Measurements from ENCODE around the gene KIF7.

KIF7 gene

DNA sequence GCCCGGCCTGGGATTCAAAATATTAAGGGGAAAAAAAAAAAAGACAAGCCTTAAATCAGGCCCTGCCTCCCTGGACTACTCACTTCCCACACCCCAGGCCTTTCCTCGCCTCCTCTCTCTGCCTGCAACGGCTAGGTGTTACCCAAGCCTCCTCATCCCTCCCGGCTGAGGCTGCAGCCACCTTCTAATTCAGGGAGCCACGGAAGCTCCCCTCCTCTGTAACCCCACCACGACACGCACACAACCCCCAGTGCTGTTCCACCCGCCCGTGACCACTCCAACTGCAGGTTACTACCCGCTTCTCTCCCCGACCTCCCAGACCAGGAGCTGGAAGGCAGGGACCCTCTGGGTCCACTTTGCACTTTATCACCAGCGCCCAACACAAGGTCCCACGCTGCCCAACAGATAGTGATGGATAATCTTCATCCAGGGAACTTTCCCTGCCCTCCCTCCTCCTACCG is 936 bp downstream of the KIF7 start:
- DNase-seq (ENCODE audit: low read depth in 2 of 2): peak; percentile 59 to 60
- TF ChIP-seq, protein P1, sequence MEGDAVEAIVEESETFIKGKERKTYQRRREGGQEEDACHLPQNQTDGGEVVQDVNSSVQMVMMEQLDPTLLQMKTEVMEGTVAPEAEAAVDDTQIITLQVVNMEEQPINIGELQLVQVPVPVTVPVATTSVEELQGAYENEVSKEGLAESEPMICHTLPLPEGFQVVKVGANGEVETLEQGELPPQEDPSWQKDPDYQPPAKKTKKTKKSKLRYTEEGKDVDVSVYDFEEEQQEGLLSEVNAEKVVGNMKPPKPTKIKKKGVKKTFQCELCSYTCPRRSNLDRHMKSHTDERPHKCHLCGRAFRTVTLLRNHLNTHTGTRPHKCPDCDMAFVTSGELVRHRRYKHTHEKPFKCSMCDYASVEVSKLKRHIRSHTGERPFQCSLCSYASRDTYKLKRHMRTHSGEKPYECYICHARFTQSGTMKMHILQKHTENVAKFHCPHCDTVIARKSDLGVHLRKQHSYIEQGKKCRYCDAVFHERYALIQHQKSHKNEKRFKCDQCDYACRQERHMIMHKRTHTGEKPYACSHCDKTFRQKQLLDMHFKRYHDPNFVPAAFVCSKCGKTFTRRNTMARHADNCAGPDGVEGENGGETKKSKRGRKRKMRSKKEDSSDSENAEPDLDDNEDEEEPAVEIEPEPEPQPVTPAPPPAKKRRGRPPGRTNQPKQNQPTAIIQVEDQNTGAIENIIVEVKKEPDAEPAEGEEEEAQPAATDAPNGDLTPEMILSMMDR (IDR thresholded peaks at IDR 0.05; ENCODE audit: low read depth, low read length): no peak
- H3K4me3 ChIP-seq (replicated peaks in 1 of 2; ENCODE audit: low read depth in 2 of 2, low read length in 2 of 2): peak overlapping the region; percentile 64 to 74

DNA sequence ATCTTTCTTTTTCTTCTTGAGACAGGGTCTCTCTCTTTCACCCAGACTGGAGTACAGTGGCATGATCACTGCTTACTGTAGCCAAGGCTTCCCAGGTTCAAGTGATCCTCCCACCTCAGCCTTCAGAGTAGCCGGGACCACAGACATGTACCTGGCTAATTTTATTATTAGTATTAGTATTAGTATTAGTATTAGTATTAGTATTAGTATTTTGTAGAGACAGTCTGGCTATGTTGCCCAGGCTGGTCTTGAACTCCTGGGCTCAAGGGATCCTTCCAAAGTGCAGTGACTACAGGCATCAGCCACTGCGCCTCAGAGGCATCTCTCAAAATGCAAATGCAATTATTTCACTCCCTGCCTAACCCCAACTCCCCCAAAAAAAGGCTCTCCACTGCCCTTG is 1.7 kb downstream of the KIF7 start:
- TF ChIP-seq, protein P1 (IDR thresholded peaks at IDR 0.05; ENCODE audit: low read depth, low read length): no peak
- no peak overlapping the region for H3K4me3 ChIP-seq (replicated peaks in 1 of 2; ENCODE audit: low read depth in 2 of 2, low read length in 2 of 2)

DNA sequence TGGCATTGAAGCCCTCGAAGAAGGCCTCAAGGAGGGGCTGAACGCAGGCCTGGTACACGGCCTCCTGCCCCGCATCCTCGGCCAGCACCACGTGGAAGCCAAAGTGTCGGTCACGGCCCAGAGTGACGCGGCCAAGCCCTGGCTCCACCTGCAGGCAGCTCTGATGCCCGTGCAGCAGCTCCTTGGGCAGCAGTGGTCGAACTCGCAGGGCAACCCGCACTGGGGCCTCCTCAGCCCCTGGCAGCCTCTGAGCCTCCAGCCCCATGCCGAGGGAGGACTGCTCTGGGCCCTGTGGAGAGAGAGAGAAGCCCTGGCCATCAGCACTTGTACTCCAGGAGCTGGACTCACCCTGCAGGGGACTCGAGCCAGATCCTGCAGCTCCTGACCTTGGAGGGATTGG is 2.6 kb downstream of the KIF7 start:
- no peak overlapping the region for H3K4me3 ChIP-seq (replicated peaks in 1 of 2; ENCODE audit: low read depth in 2 of 2, low read length in 2 of 2)
- TF ChIP-seq, protein P1 (IDR thresholded peaks at IDR 0.05; ENCODE audit: low read depth, low read length): no peak
- DNase-seq (ENCODE audit: low read depth in 2 of 2): no peak

More for the DNA sequence above, 1.7 kb downstream of the KIF7 start:
- no peak for DNase-seq (ENCODE audit: low read depth in 2 of 2)

DNA sequence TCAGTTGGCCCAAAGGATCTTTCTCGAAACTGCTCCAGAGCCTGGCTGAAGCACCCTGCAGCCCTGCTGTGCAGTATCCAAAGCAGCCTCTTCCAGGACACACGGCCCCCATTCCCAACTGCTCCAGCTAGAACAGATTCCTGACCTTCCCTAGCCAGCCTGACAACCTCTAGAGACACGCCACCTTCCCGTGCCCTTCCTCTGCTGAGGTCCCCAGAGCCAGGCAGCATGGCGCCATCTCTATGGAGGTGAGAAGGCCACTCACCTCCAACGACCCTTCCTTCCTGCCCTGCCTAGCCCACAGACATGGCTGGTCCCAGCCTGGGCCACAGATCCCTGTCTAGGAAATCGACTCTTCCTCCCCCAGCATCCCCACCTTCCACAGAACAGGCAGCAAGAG is 3.1 kb downstream of the KIF7 start:
- TF ChIP-seq, protein P1 (IDR thresholded peaks at IDR 0.05; ENCODE audit: low read depth, low read length): no peak
- H3K4me3 ChIP-seq (replicated peaks in 1 of 2; ENCODE audit: low read depth in 2 of 2, low read length in 2 of 2): no peak overlapping the region
- no peak for DNase-seq (ENCODE audit: low read depth in 2 of 2)

DNA sequence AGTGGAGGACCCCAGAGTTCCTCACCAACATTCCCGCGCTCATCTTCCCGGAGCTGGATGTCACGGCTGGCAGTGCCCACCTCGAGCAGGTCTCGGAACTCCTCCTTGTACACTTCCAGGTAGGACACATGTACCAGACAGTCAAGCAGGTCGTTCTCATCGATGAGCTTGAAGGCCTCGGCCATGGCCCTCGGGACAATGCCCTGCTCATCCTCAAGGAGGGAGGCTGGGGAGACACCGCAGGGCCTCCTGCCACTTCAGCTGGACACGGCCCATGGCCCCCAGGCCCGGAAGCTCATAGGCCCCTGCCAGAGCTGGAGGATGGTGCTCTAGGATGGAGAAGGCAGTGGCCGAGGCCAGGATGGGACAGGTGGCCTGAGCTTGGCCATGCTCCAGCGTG is 5.6 kb downstream of the KIF7 start:
- no peak overlapping the region for H3K4me3 ChIP-seq (replicated peaks in 1 of 2; ENCODE audit: low read depth in 2 of 2, low read length in 2 of 2)
- TF ChIP-seq, protein P1 (IDR thresholded peaks at IDR 0.05; ENCODE audit: low read depth, low read length): no peak
- DNase-seq (ENCODE audit: low read depth in 2 of 2): no peak

DNA sequence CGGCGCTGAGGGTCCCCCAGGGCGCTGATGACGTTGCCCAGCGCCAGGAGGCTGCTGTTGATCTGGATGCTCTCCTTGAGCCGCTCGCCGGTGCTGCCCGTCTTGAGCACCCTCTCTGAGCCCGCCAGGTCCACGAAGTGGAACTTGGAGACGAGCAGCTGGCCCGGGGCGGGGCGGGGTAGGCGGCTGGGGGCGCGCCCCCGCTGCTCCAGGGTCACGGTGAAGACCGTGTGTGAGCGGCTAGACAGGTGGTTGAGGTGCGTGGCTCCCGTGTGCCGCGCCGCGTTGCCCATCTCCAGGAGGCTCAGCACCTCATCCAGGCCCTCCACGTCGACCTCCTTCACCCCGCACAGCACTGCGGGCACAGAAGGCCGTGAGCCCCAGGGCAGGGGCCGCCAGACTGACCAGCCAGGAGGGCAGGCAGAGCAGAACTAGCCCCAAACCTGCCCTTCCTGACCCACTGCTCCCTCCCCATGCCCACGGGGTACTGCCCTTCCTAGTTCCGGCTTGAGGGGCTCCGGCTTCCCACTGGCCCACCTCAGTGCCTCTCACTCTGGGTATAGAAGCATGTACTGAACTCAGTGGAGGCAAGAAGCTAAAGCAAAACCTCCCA is 6.1 kb downstream of the KIF7 start:
- no peak for DNase-seq (ENCODE audit: low read depth in 2 of 2)
- TF ChIP-seq, protein P1 (IDR thresholded peaks at IDR 0.05; ENCODE audit: low read depth, low read length): no peak
- no peak overlapping the region for H3K4me3 ChIP-seq (replicated peaks in 1 of 2; ENCODE audit: low read depth in 2 of 2, low read length in 2 of 2)

All from cardiac fibroblast (primary cell).